GM19023 (cell line): ENCODE measurements around the gene MBOAT7.
"Not testable (repeated sequence)": the region's sequence is repeated elsewhere in the genome, so short reads cannot be mapped to it uniquely, and the experiment has no call there.

Experiments used
- ATAC-seq: cut with Tn5 transposase; IDR thresholded peaks from one replicate; pipeline ENCODE4 v1.9.1; 2021; ENCODE audit warnings: mild to moderate bottlenecking, moderate library complexity; ENCODE audit not compliant: unreplicated experiment

Gene MBOAT7

DNA sequence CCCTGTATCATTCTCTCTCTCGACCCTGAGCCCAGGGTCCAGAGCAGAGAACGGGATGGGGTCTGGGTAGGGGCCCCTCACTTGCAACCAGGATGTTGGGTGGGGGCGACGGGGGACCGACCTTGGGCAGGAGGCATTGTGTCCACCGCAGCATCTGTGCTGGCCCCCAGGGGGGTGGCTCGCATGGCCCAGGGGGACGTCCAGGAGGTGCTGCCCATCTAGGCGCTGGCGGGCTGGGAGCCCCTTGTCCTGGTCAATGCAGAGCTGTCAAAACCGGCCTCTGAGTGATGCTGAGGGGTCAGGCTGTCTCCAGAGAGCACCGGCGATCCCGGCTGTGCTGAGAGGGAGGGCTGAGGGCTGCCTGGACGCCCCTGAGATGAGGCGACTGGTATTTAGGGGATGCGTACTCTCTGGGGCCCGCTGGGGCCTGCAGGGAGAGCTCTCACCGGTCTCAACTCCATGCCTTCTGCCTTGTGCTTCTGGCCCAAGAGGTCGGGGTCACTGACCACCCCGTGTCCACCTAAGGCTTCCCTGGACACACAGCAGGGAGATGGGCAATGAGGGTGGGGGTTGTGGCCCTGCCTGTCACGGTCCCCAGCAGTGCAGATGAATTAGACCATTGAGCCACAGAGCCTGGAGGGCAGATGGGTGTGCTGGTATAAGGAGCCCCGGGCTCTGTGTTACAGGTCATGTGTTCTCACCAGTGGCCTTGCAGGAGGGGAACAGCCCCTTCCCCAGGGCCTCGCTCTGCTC, 19.9 kb upstream of the MBOAT7 start:
- no peak for ATAC-seq

DNA sequence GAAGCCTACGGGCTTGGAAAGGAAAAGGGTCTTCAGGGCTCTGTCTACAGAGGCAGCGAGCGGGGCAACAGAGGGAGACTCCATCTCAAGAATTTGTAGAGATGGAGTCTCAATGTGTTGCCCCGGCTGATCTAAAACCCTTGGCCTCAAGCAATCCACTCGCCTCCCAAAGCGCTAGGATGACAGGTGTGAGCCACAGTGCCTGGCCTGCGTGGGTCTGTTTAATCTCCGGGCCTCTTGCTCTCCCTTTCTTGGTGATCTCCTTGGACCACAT, 19.3 kb upstream of the MBOAT7 start:
- ATAC-seq = no peak

- no peak for ATAC-seq
Measured at GRCh38 chr19:54207983-54208783, 18.8 kb upstream of the MBOAT7 start.

DNA sequence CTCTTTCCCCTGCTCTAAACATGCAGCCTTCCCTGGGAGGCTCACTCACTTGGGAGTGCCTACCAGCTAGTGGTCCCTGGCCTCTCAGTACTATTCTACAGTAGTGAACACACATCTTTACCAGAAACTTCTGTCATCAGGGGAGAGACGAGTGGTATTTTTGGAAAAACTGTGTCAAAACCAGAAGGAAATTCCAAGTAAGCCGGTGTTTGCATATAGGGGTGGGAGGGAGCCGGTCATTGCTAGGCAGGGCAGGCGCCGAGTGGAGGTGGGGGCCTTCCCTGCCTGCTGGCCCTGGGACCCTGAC, 18.2 kb upstream of the MBOAT7 start:
- ATAC-seq = no peak

GRCh38 chr19:54207193-54207592, 17.8 kb upstream of the MBOAT7 start:
- not testable (repeated sequence) for ATAC-seq

GRCh38 chr19:54206831-54207177, 17.4 kb upstream of the MBOAT7 start:
- ATAC-seq = no peak

GRCh38 chr19:54206030-54206830, 16.9 kb upstream of the MBOAT7 start:
- no peak for ATAC-seq

- no peak for ATAC-seq
Measured at GRCh38 chr19:54204767-54205468, 15.5 kb upstream of the MBOAT7 start.

GRCh38 chr19:54203151-54203611, 13.8 kb upstream of the MBOAT7 start:
- ATAC-seq = no peak

DNA sequence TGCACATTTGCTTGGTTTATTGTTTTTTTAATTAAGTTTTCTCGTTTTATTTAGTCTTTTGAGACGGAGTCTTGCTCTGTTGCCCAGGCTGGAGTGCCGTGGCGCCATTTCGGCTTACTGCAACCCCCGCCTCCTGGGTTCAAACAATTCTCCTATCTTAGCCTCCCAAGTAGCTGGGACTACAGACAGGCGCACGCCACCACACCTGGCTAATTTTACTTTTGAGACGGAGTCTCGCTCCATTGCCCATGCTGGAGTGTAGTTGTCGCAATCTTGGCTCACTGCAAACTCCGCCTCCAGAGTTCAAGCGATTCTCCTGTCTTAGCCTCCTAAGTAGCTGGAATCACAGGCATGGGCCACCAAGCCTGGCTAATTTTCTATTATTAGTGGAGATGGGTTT, 12.6 kb upstream of the MBOAT7 start:
- no peak for ATAC-seq

DNA sequence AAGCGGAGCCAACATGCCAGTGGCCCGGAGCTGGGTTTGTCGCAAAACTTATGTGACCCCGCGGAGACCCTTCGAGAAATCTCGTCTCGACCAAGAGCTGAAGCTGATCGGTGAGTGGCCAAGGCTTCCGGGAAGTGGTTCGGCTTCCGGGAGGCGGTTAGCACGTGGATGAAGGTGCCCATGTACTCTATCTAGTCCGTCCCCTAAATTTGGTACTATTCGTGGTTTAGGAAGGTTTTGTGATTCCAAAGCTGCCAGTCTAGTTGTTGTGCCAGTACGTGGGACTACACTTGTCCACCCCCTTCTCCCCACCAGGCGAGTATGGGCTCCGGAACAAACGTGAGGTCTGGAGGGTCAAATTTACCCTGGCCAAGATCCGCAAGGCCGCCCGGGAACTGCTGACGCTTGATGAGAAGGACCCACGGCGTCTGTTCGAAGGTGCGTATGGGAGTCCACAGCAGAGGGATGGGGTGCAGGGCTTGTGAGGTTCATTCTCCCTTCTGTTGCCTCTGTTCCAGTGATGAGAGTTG, 11.9 kb upstream of the MBOAT7 start:
- ATAC-seq = no peak

DNA sequence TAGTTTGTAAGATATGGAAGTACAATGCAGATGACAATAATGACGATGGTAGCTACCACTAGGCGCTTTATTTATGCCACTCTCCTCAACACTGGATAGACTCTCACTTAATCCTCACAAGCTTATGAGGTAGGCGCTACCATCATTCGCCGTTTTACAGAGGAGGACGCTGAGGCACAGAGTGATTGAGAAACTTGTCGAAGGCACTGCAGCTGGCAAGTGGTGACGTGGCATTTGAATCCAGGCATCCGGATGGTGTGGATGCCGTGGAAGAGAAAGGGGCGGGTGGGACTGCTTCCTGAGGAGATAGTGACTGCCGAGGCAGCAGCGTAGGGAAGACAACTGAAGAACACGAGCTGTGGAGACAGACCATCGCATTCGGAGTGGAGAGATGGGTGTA, 10.0 kb upstream of the MBOAT7 start:
- ATAC-seq = no peak

DNA sequence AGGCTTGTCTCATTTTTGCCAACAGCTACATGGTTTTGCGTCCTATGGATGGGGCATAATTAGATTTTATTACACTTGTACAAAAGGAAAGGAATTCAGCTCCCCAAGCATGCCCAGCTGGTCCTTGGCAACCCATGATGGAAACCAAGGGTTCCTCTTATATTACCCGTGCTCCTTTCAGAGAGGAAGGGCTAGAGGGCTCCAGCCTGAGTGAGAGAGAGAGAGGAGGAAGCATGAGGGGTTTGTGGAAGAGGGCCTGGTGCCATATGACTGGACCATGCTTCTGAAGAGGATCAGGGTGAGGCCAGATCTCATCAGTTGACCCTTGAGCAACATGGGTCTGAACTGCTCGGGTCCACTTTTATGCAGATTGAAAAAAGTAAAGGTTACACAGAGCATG, 7.7 kb upstream of the MBOAT7 start:
- no peak for ATAC-seq

DNA sequence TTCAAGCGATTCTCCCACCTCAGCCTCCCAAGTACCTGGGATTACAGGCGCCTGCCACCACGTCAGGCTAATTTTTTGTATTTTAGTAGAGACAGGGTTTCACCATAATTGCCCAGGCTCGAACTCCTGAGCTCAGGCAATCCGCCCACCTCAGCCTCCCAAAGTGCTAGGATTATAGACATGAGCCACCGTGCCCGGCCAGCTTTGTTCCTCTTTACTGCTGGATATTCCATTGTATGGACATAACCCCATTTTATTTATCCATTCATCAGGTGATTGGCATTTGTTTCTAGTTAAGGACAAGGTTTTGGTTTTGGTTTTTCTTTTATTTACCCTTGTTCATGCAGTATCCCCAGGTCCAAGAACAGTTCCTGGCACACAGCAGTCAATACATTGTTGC, 7.2 kb upstream of the MBOAT7 start:
- ATAC-seq = no peak

- ATAC-seq = not testable (repeated sequence)
Measured at GRCh38 chr19:54194463-54194862, 5.1 kb upstream of the MBOAT7 start.

DNA sequence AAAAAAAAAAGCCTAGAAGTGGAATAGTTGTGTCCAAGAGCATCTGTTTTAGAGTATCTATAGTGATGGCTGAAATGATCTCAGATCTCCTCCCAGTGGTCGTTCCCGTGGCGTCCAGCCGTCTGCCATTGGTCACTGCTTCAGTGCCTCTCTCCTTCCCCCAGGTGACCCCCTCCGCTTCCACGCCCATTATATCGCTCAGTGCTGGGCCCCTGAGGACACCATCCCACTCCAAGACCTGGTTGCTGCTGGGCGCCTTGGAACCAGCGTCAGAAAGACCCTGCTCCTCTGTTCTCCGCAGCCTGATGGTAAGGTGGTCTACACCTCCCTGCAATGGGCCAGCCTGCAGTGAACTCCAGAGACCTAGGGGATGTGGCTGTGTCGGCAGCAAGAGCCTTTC, 3.6 kb upstream of the MBOAT7 start:
- ATAC-seq = no peak

- ATAC-seq = no peak
Measured at GRCh38 chr19:54191811-54192453, 2.6 kb upstream of the MBOAT7 start.

DNA sequence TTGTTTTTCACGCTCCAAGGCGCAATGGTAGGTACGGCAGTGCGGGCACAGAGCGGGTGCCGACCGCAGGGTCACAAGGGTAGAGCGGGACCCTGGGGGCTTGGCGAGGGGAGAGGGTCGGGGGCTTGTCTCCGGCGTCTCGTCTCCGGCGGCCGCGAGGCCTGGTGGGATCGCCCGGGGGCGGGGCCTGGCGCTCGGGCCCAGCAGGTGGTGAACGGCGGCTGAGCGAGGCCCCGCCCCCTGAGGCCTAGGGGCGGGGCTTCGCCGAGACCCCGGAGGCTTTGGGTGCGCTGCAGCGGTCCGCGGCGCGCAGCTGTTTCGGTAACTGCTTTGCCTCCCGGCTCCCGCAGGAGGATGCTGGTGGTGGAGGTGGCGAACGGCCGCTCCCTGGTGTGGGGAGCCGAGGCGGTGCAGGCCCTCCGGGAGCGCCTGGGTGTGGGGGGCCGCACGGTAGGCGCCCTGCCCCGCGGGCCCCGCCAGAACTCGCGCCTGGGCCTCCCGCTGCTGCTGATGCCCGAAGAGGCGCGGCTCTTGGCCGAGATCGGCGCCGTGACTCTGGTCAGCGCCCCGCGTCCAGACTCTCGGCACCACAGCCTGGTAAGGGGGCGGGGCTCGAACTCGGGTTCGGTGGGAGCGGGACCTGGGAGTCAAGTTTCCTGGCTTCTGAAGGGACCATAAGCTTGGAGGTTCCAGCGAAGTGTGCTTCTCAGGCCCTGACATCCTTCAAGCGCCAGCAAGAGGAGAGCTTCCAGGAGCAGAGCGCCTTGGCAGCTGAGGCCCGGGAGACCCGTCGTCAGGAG, 1.8 kb upstream of the MBOAT7 start, which contains the start of gene TSEN34:
TSS of gene TSEN34 (plus strand) at position 298 of the 800 bp plus-strand sequence. CDS start at position 355, 57 bp downstream.
- ATAC-seq = peak; percentile 30

GRCh38 chr19:54190503-54191010, 1.2 kb upstream of the MBOAT7 start:
- ATAC-seq = peak; percentile 42
